Heart left ventricle (tissue), 13 donors: Measurements from ENCODE around the gene ASB15.

Experiments used
- POLR2A ChIP-seq, 2 donors: fragments of 450-650 bp; IDR thresholded peaks; one replicate each; pipeline ENCODE4 v1.6.1; 2017; ENCODE audit warnings: antibody characterized with exemption in 2 of 2, mild to moderate bottlenecking in 2 of 2, moderate library complexity in 2 of 2
- TF ChIP-seq, protein P1 (sequence below), 12 donors: fragments of 200-600 bp; sonication (generic) in 4 of 12; IDR thresholded peaks; one replicate each; pipeline versions ENCODE4 v1.5.0 to v1.8.0; 2018 to 2022; ENCODE audit warnings: antibody characterized with exemption in 12 of 12, mild to moderate bottlenecking in 5 of 12
- donor health status: ischemic (EF 13 %, LVEDD 7.1; RV severe dilation, severe dysfunction).
- donor health status: DM: no; HTN: yes; CAD: no.
- donor health status: DM: no; HTN: no; CAD: no.
- donor health status: ischemic (EF 25% LVEDD 6.9; RV normal size, moderate dysfunction).
- donor health status: ischemic (EF 25% LVEDD 5.7; RV mildly dilated, moderate dysfunction).
- donor health status: ischemic (EF 35%, LVEDD 5.7; RV mildly dilated, moderate dysfunction).
- donor health status: nonischemic (EF 11% LVEDD 7.7; RV severe dilation, severe dysfunction).
- donor health status: DM: yes; HTN: yes; CAD: no.
- donor health status: PGD.
- donor health status: ischemic (EF 29% LVEDD 5.4; RV normal size, mild dysfunction).
- donor health status: nonischemic (EF 23%, LVEDD 6.1; RV moderate dilation, normal function).

DNA sequence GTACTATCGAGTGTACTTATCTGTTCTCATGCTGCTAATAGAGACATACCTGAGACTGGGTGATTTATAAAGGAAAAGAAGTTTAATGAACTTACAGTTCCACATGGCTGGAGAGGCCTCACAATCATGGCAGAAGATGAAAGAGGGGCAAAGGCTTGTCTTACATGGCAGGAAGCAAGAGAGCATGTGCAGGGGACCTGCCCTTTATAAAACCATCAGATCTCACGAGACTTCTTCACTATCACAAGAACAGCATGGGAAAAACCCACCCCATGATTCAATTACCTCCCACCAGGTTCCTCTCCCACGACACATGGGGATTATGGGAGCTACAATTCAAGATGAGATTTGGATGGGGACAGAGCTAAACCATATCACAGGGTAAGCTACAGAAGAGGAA is 48.5 kb upstream of the ASB15 start:
- TF ChIP-seq, protein P1, sequence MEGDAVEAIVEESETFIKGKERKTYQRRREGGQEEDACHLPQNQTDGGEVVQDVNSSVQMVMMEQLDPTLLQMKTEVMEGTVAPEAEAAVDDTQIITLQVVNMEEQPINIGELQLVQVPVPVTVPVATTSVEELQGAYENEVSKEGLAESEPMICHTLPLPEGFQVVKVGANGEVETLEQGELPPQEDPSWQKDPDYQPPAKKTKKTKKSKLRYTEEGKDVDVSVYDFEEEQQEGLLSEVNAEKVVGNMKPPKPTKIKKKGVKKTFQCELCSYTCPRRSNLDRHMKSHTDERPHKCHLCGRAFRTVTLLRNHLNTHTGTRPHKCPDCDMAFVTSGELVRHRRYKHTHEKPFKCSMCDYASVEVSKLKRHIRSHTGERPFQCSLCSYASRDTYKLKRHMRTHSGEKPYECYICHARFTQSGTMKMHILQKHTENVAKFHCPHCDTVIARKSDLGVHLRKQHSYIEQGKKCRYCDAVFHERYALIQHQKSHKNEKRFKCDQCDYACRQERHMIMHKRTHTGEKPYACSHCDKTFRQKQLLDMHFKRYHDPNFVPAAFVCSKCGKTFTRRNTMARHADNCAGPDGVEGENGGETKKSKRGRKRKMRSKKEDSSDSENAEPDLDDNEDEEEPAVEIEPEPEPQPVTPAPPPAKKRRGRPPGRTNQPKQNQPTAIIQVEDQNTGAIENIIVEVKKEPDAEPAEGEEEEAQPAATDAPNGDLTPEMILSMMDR (IDR thresholded peaks at IDR 0.05) = no peak
- no peak for TF ChIP-seq POLR2A (IDR thresholded peaks at IDR 0.05)
